HG03097 (cell line): ENCODE data around the gene VAV2.

Experiments
- ATAC-seq: cut with Tn5 transposase; IDR thresholded peaks from one replicate; pipeline ENCODE4 v1.9.1; 2021; ENCODE audit not compliant: unreplicated experiment, low FRiP score

Gene VAV2

DNA sequence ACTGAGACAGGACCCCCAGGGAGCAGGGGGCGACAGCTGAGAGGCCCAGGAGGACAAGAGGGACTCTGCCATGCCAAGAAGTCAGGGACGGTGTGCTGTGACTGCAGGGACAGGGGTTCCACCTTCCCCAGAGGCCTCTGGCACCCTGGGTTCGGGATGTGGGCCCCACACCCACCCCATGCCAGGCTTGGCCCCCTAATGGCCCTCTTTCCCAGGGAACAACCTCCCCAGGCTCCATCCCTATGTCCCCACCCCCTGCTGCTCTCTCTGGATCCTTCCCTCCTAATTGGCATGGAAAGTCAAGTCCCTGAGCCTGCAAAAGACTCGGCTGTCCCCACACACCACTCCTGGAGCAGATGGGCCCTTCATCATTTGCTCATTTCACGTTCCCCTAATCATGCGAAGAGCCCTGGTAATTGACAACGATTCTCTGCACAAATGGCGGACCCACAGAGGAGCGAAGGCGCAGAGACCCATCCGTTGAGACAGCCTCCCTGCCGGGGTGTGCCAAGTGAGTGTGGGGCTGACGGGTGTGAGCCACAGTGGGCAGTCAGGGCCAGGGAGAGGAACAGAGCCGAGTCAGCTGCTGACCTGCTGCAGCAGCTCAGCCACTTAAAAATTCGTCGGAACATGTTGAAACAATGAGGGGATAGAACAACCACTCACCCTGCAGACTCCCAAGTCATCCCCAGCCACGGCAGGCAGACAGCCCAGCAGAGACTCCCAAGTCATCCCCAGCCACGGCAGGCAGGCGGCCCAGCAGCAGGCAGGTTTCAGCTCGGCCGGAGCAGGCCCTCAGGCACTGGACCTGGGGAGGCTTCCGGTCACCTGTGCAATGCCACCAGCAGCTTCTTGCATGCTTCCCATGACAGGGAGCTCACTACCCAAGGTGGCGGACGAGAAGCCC lies 109.0 kb downstream of the VAV2 start:
- ATAC-seq, result no peak

DNA sequence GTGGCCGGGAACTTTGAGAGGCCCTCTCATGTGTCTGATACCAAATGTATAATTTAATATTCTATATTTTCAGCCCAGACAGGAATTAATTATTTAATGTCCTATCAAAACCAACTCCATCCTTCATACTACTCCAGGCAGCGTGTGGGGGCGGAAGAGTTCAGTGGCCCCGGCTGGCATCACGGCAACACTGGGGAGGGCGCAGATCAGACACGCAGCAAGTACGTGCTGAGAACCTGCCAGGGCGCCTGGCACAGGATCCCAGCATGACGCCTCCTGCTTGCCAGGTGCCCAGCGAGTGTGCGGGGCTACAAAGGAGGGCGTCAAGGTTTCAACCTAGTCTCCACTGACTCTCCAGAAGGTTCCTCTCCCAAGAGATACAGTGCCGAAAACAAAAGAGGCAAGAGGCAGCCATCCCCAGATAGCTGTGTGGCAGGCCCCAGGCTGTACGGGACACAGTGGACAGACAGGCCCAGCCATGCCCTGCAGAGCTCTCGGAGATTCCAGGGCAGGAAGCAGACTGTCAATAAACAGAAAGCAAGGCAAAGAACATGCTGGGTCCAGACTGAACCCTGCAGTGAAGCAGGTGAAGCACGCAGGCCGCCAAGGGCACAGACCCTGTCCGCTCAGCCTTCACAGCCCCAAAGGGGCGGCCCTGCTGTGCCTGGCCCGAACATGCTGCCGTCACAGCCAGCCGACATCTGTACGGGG lies 110.3 kb downstream of the VAV2 start:
- no peak for ATAC-seq

DNA sequence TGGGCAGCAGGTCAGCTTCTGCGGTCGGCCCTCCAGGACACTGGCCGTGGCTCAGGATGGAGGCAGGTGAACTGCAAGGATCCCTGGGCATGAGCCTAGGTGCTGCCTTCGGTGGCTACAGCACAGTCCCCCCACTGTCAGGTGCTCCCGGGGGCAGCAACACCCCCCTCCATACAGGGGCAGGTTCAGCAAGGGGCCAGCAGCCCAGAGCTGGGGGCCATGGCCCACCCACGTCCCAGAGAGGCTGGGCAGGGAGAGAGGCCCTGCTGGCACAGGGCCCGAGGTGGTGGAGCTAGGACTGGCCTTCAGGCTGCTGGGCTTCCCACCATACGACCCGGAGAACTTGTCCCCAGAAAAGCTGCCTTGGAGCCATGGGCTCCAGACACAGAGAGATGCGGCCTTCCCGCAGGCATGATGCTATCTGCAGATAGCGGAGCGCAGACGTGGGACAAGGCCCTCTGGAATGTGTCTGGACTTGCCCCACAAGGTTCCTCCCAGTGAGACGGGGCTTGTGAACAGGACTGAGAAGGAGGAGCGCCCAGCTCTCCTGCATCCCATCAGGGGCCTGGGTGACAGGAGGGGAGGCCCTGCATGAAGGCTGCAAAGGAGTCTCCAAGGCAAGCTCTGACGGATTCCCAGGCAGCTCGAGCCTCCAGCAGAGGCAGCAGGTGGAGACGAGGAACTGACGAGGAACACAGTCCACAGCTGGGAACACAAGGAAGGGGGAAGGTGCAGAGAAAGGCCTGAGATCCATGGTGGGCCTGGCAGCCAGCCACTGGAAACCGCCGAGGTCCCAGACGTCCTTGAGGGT lies 111.1 kb downstream of the VAV2 start:
- no peak for ATAC-seq

DNA sequence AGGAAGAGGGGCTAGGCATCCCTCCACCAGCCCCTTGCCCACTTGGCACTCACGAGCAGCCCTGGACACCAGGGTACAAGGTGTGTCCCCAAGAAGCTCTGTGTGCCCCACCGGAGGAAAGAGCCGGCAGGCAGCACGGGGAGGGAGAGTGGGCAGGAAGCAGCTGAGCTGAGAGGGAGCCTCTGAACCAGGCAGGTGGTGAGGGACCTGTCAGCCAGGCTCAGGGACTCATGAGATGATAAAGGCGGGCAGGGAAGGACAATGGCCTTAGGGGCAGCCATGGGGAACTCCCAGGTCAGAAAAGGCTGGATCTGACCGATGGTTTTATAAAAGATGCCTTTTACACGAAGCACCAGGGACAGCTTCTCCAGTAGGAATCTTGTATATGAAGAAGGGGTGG lies 112.0 kb downstream of the VAV2 start:
- ATAC-seq, result no peak

DNA sequence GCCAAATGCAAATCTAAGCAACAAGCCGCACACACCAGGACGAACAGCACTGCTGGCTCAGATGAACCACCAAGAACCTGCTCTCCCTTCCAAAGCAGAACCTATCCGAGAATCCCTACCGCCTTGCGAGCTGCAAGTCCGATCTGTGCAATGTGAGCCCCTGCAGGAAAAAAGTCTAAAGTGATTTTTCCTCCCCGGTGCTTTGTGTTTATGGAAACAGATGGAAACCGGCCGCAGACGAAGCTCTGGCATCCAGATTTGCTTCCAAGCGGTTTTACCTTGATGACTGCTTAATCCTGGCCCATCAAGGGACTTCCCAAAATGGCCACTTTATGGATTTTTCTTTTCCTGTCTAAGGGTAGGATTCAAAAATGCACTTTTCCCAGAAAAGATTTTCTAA lies 112.5 kb downstream of the VAV2 start:
- no peak for ATAC-seq

DNA sequence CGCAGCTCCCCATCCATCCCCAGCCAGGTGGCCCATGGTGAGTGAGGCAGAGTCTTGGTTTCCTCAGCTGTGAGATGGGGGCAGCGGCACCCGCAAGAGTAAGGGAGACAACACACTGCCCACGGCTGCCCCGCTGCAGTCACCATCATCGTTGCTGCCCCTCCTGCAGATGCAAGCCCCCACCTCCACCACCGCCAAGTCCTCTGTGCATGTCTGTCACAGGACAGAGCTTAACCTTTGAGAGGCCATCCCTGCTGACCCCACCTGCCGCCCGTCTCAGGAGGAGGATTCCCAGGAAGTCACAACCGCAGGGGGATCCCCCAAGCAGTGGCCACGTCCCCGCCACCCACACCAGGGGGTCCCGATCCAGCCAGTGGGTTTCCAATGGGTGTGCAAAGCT lies 113.7 kb downstream of the VAV2 start:
- ATAC-seq, result no peak

DNA sequence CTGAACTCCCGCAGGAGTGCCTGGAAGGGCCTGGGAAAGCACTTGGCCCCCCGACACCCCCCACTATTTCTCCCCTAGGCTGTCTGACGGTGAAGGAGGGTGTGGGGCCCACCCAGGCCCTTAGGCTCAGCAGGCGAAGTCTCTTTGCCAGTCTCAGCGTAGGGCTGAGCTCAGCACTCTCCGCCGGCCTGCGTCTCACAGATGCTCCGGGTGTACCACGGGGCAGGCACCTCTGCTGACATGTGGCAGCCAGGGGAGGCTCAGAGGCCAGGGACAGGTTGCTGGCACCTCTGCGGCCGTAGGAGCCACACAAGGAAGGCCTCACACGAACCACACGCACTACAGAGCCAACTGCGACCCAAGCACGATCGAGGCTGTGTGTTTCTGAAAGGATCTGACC lies 114.2 kb downstream of the VAV2 start:
- no peak for ATAC-seq

DNA sequence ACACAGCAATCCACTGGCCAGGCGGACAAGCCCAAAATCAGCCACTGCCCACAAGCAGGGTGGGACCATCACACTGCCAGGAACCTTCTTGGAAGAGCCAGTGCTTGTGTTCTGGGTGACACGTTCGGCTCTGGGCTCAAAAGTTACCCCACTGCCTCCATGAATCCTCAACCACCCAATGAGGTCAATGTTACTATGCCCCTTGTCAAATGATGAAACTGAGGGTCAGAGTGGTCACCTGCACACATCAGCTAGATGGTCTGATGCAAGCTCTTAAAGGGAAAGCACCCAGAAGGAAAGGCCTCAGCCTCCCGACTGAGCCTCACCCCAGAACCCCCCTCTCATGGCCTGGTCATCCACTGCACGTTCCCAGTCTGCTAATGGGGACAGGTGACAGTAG lies 114.8 kb downstream of the VAV2 start:
- ATAC-seq, result no peak

DNA sequence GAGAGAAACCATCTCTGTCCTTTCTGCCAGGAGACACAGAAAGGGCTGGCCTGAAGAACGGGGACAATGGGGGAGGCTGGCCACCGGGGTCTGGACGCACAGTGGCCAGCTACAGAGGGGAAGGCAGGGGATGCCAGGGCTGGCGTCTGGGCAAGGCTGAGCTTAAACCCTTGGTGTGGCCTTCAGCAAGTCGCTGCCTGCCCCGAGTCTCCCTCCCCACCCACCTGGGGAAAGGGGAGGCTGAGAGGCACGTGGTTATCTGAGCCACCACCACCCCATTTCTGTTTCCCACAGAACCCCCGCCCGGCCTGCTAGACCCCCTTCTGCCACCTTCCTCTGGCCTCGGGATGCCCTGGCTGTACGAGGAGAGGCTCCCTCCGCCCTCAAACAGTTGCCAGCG lies 115.3 kb downstream of the VAV2 start:
- ATAC-seq, result no peak

DNA sequence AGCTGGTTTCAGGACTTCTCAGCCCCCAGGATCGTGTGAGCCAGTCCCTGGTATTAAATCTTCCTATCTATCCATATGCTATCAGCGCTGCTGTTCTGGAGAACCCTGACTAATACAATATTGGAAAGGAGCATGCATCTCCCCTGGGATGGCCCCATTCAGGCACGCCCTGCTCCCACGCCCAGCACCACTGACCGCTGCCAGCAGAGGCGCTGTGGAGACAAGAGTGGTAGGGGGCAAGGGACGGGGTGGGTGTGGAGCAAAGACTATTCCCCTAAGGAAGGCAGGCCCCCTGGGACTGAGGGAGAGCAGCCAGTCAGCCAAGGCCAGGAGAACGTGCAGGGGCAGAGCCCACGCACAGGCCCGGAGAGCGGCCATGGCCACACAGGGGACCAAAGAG lies 116.0 kb downstream of the VAV2 start:
- ATAC-seq, result no peak

DNA sequence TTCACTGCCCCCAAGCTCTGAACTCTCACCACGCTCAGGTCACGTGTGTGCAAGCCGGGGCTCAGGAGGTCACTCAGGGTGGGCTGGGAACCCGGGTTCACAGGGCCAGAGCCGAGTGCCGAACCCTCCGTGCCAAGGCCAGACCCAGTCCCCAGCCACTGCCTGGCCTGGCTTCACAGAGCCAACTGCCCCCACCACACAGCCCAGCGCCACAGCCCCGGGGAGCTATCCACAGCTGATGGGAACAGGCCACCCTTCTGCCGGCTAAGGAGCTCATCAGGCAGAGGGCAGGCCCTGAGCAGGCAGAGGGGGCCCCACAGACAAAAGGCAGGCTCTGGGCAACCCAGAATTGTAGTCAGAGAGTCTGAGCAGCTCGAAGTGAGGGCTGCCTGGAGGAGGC lies 117.0 kb downstream of the VAV2 start:
- ATAC-seq, result no peak

DNA sequence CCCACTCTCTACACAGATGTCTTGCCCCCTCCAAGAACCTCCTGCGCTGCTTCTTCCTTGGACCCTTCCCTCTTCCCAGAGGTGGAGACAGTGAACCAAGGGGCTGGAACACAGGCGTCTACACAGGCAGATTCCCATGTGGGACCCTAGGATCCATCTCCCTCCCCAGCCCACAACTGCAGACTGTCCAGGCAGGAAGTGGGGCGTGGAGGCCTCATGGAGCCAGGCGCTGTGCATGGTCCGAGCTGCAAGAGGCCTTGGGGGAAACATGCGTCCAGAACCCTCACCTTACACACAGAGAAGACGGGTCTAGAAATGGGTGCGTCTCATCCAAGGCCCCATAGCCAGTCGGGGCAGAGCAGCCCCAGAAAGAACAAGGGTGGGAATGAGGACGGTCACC lies 117.5 kb downstream of the VAV2 start:
- ATAC-seq, result no peak

DNA sequence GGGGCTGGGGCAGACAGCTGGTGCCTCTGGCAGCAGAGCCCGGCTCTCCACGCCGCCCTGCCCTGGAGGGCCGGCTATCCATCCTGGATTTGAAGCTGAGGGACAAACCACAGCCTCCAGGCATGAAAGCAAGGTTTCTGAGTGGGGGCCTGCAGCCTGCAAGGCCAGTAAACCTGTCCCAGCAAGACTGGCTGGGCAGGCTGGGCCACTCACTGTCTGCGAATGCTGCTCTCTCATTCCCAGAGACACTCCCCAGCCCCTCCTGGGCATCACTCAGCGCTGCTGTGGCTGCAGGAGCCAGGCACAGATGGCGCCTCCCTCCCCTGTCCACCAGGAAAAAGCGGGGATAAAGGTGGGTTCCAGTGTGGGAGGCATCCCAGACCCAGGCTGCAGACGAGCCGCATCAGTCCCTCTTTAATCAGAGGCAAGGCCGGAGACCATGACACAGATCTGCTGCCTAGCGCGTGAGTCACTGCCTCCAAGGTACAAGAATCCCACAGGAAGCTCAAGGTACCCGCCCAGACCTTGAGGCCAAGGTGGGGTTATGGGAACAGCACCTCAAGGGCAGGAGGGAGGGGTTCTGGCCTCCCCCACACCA lies 118.0 kb downstream of the VAV2 start:
- no peak for ATAC-seq

DNA sequence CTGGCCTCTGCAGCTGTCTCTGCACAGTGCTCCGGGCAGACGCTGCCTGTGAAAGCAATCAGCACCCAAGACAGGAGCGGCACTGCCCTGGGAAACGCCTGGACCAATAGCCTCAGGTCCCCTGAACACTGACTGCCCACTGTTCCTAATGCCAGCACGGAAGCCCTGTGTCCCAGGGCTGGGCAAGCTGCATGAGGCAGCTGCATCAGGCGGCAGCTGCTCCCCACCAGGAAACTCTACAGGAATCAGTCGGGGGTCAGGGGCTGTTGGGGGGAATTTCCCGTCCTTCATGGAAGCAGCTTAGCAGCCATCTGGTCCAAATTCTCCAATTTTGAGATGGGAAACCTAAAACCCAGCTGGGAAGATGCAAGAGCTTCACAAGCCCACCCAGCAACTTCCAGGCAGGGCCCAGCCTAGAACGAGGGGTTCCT lies 118.6 kb downstream of the VAV2 start:
- ATAC-seq, result no peak

DNA sequence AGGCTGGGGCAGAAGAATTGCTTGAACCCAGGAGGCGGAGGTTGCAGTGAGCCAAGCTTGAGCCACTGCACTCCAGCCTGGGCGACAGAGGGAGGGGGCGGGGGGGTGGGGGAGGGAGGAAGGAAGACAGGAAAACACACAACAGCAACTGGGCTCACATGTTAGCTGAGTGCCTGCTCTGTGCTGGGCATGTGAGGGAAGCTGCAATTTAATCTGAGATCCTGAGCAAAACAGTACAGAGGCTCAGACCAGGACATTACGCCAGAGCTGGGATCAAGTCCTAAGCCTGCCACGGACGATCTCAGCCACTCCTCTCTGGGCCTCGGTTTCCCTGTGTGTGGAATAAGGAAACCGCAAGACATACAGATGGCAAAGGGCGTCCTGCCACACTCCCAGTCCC lies 119.1 kb downstream of the VAV2 start:
- no peak for ATAC-seq

DNA sequence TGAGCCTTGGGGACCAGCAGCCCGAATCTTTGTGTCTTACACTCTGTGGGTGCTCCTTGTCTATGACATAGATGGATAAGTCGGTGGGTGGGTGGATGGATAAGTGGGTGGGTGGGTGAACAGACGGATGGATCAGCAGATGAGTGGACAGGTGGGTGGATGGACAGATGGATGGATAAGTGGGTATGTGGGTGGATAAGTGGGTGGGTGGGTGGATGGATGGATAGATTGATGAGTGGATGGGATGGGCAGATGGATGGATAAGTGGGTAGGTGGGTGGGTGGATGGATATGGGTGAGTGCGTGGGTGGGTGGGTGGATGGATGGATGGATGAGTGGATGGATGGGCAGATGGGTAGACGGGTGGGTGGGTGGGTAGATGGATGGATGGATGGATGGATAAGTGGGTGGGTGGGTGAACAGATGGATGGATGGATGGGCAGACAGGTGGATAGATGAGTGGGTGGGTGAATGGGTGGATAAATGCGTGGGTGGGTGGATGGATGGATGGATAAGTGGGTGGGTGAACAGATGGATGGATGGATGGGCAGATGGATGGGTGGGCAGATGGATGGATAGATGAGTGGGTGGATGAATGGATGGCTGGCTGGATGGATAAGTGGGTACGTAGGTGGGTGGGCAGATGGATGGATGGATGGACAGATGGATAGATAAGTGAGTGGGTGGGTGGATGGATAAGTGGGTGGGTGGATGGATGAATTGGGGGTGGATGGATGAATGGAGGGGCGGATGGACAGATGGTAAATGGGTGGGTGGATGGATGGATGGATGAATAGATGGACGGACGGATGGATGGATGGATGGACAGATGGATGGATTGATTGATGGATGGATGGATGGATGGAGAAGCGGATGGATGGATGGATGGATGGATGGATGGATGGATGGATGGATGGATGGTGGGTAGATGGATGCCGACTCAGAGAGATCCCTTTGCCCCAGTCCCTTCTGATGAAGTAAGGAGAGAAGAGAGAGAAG lies 121.2 kb downstream of the VAV2 start:
- no peak for ATAC-seq

DNA sequence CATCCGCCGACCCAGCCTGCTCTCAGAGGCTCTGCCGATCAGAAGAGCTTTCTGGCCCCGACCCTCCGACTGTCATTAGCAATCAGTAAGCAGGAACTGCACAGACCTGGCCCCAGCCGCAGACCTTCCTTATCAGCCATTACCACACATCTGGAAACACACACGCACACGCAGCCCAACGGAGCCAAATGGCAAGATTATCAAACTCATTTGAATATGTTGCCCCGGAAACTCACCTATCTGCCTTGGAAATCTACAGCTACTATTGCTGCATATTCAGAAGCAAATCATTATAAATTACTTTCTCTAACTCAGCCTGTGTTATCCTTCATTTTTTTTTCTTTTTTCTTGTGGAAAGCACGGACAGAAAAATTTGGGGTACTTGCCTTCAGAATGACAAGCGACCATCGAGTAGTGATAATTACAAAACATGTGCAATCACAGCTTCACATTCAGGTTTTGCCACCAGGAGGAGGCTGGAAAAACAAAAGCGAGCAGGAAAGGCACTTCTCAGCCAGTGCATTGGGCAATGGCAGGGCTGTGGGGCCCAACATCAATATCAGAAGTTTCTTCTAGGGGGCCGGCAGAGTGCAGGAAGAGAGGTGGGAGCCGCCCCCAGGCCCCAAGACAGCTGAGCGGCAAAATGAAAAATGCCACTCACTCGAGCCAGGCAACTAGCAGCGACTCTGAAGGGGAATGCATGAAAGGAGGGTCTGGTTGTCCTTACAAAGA lies 122.3 kb downstream of the VAV2 start:
- ATAC-seq, result no peak

DNA sequence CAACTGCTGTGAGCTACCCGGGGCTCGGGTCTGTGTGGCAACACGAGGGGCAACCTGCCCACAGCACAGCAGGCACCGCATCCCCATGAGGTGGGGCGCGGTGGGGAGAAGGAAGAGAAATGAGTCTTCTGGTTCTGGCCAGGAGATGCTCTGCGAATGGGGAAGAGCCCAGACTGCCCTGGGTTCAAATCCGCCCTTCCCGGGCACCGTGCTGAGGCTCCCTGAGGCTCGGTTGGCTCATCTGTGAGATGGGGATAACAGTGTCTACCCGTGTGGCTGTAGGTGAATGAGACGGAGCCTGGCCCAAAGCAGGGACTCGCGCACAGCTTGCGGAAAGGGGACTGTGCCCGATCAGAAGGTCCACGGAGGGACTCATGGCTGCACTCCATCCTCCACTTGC lies 123.9 kb downstream of the VAV2 start:
- no peak for ATAC-seq

DNA sequence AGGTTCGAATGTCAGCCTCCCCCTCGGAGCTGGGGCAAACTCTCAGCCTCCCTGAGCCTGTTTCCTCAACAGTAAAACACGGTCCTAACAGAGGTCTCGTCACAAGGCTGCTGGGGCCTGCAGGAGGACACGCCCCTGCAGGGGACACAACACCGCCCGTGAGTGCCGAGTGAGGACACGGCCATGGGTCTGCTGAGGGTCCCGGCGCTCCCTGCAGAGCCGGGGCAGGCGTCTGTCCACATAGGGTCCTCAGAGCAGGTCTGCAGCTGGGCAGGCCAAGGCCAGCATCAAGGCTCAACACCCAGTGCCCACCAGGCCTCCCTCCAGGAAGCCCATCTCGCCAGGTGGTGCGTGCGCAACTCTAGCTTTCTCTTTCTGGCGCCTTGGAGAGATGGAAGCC lies 125.2 kb downstream of the VAV2 start:
- ATAC-seq, result no peak
